HG03095 (cell line): ENCODE data around the gene F2.

Experiments
- ATAC-seq: cut with Tn5 transposase; IDR thresholded peaks from one replicate; pipeline ENCODE4 v1.9.1; 2021; ENCODE audit warnings: moderate library complexity; ENCODE audit not compliant: unreplicated experiment

Gene F2

GRCh38 chr11:46738887-46739286 lies 19.9 kb downstream of the F2 start:
- ATAC-seq: no peak

DNA sequence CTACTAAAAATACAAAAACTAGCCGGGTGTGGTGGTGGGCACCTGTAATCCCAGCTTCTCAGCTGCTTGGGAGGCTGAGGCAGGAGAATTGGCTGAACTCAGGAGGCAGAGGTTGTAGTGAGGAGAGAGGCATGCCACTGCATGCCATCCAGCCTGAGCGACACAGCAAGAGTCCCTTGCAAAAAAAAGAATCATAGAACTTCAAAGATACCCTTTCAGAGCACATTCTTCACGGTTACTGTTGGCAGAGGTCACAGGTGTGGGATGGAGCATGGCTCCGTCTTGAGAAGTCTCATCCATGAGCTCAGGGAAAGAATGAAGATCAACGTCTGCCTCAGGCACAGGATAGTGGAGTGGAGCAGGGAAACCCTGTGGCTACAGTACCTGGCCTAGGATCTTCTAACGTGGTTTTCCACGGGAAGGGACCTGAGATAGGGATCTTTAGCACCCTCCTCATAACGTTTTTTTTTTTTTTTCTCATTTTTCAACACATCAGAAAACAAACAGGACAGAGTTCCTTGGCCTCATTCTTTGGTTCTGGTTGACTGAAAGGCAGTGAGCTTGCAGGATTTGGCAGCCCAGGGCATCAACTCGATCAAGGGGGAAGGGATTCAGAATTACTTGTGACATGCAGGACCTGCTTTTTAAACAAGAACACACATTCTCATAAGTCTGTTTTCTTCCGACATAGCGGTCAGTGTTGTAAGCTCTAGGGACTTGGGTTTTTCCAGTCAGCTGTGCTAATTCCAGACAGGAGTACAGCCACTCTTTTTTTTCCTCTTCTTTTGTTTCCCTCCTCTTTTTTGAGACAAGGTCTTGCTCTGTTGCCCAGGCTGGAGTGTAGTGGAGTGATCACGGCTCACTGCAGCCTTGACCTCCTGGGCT lies 22.8 kb downstream of the F2 start:
- no peak for ATAC-seq

- ATAC-seq: no peak
Measured at GRCh38 chr11:46743043-46743442, 24.0 kb downstream of the F2 start.

GRCh38 chr11:46743693-46744339 lies 24.8 kb downstream of the F2 start:
- ATAC-seq: no peak

DNA sequence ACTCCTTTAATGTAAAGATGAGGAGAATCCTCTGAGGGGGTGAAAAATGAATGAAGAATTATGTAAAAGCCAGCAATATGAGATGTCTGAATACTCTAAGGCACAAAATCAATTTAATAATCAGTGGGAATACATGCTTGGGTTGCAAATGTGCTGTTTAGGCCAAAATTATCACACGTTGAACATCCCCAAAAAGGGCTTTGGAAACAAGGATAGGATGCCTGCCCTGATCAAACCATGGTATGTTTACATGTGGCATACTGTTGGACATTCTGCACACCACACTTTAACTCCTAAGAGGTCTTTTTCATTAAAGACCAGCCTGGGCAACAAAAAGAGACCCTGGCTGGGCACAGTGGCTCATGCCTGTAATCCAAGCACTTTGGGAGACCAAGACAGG lies 26.3 kb downstream of the F2 start:
- no peak for ATAC-seq

DNA sequence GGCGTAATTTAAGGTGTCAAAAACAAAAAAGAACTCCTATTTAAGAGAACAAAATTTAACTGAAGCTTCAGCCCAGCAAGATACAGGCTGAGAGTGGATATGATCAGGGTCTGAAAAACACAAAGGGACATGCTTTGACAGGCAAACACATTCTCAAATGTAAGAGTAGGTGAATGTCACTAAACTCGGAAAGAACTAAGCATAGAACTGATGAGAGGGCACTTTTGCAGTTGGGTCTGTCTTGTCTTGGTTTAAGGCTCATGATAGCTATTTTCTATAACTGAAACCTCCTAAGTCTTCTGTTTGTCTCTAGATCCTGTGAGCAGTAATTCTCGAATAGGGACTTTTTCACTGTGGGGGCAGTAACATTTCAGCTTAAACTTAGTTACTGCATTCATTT lies 27.0 kb downstream of the F2 start:
- no peak for ATAC-seq

- ATAC-seq: no peak
Measured at GRCh38 chr11:46747150-46747549, 28.1 kb downstream of the F2 start.

DNA sequence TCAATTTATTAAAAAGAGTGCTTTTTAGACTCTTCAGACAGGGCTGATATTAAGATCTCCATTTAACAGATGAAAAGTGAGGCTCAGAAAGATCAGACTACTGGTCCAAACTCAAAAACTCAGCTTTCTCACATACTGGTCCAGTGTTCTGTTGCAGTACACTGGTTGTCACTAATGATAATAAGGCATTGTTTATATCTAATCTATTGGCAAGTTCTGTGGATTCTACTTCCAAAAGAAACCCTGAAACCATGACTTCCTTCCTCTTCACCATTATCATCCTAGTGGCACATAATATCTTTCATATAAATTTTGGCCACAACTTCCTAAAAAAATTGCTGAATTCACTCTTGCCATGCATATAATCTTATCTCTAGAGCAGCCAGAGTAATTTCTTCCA lies 36.9 kb downstream of the F2 start:
- ATAC-seq: no peak

- no peak for ATAC-seq
Measured at GRCh38 chr11:46759196-46759595, 40.2 kb downstream of the F2 start.

- no peak for ATAC-seq
Measured at GRCh38 chr11:46760429-46761128, 41.6 kb downstream of the F2 start.

DNA sequence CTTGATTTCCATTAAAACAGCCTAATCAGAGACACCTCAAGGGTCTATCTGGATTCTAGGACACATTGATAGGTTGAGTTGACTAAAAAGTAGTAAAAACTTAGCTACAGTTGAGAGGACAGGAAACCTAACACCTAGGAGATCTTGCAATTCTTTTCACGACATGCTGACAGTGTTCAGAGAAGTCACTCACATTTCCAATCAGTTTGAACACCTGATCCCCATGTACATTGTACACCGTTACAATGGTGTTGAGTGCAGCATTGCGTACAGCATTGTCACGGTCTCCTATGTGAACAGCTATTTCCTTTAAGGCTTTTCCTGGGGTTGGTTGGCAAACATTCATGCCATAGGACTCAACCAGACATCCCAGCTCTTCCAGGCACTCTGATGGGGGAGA lies 42.8 kb downstream of the F2 start:
- ATAC-seq: no peak

DNA sequence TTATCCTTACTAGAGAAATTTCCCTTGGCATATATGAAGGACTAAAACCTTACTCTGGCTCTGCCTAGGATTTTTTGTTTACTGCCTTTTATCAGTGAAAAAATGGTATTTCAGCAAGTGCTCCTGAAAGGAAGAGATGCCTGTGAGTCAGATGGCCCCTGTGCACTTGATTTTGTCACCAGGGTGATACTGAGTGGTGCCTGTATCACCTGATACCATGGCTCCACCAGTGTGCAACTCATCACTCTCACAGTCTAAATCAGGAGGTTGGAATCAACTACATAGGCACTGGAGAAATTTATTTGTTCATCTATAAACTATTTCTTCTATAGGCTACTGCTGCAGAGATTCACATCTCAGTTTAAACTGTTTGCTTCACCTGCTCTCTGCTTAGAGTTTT lies 43.2 kb downstream of the F2 start:
- no peak for ATAC-seq

DNA sequence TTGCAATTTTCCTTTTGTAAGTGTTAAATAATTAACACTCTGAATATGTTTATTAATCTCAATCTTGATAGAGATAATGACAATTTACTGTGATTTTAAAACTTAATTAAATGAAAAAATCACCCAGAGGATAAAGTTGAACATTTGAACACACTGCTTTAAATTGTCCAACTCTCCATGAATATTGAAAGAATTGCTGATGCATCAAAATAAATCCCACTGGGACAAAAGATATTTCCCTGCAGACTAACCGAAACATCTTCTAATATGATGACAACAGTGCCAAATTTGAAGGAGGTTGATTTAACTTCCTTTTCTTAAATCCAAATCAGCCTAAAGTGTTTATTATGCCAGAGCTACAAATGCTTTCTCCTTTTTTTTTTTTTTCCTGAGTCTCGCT lies 47.6 kb downstream of the F2 start:
- no peak for ATAC-seq

- no peak for ATAC-seq
Measured at GRCh38 chr11:46769636-46770221, 50.7 kb downstream of the F2 start.

GRCh38 chr11:46776878-46777277 lies 57.9 kb downstream of the F2 start:
- ATAC-seq: no peak

- ATAC-seq: no peak
Measured at GRCh38 chr11:46778416-46778815, 59.4 kb downstream of the F2 start.
